Panc1 (cell line): ENCODE data around the gene CIPC. TPM values are rescaled to one million over a fixed set of nuclear protein-coding genes. Genes with fewer than 3 reads are reported as not detected.

Experiments used
- ATAC-seq: fragments of 200-7000 bp; cut with Tn5 transposase; 2 replicates; pipeline ENCODE4 v1.9.1; 2020; ENCODE audit warnings: mild to moderate bottlenecking, moderate library complexity
- BruUV-seq: library from RNA; stranded (reverse); fragments of 400-500 nt; replicated peaks from 2 replicates; lab custom pipeline; 2021; lab: Mats Ljungman, UMichigan
- CTCF ChIA-PET: fragments of 300-600 bp; sonication (Branson Sonifier 250); formaldehyde crosslinking; loops from one replicate; lab custom pipeline; 2022; ENCODE audit warnings: antibody characterized with exemption; lab: Charles Lee
- POLR2A ChIA-PET: fragments of 300-600 bp; sonication (Branson Sonifier 250); formaldehyde crosslinking; loops from one replicate; lab custom pipeline; 2022; ENCODE audit warnings: antibody characterized with exemption; lab: Charles Lee
- DNase-seq: peaks from one replicate; pipeline ENCODE4 v3.0.0-alpha.2; 2010; ENCODE audit warnings: low read depth, low spot score
- H3K27ac ChIP-seq: 2 replicates; pipeline ENCODE4 v1.5.1; 2011; ENCODE audit warnings: mild to moderate bottlenecking, low read length, inconsistent platforms
- H3K27me3 ChIP-seq: fragments of 200-500 bp; sonication (Bioruptor generic); 2 replicates; pipeline ENCODE4 v1.6.0; 2014; ENCODE audit warnings: low read length, inconsistent platforms; ENCODE audit not compliant: control insufficient read depth, insufficient read depth
- H3K36me3 ChIP-seq: fragments of 200-500 bp; sonication (Bioruptor generic); 2 replicates; pipeline ENCODE4 v1.5.1; 2014; ENCODE audit warnings: inconsistent platforms, mild to moderate bottlenecking, low read length, moderate library complexity; ENCODE audit not compliant: control insufficient read depth, insufficient read depth
- H3K4me1 ChIP-seq: 2 replicates; pipeline ENCODE4 v1.5.1; 2011; ENCODE audit warnings: inconsistent platforms, mild to moderate bottlenecking, low read length, moderate library complexity; ENCODE audit not compliant: control insufficient read depth, insufficient read depth
- H3K4me3 ChIP-seq, 2 experiments: 2 replicates each; pipeline ENCODE4 v1.5.1; 2011 to 2012; ENCODE audit warnings: low read depth in 2 of 2, low read length in 2 of 2, mild to moderate bottlenecking in 2 of 2, inconsistent platforms in 1 of 2, moderate library complexity in 1 of 2
- H3K9me3 ChIP-seq: fragments of 200-500 bp; sonication (Bioruptor generic); 2 replicates; pipeline ENCODE4 v1.5.1; 2014; ENCODE audit warnings: low read depth, mild to moderate bottlenecking, inconsistent platforms, low read length, moderate library complexity; ENCODE audit not compliant: control insufficient read depth, insufficient read depth
- CTCF ChIP-seq: fragments of 450-650 bp; IDR thresholded peaks from 2 replicates; pipeline ENCODE4 v1.5.1; 2017; ENCODE audit warnings: mild to moderate bottlenecking
- POLR2AphosphoS5 ChIP-seq: IDR thresholded peaks from 2 replicates; pipeline ENCODE4 v1.6.1; 2012; ENCODE audit warnings: mild to moderate bottlenecking, low read depth, low read length, moderate library complexity
- REST ChIP-seq, 2 experiments: IDR thresholded peaks; 2 replicates each; pipeline ENCODE4 v1.6.1; 2011 to 2012; ENCODE audit warnings: low read depth in 2 of 2, control low read depth in 1 of 2, low read length in 1 of 2, mild to moderate bottlenecking in 1 of 2, moderate library complexity in 1 of 2; ENCODE audit not compliant: insufficient read depth in 1 of 2
- SIN3A ChIP-seq: IDR thresholded peaks from 2 replicates; pipeline ENCODE4 v1.6.1; 2012; ENCODE audit warnings: low read depth, mild to moderate bottlenecking, low read length, moderate library complexity, borderline replicate concordance; ENCODE audit not compliant: insufficient read depth
- TCF7L2 ChIP-seq: IDR thresholded peaks from 2 replicates; pipeline ENCODE4 v1.6.1; 2011; ENCODE audit warnings: mild to moderate bottlenecking, low read depth, low read length, inconsistent platforms
- in situ Hi-C: cut with HindIII; loops from 2 replicates; pipeline ENCODE4 v1.10.0; 2016; ENCODE audit warnings: low sequenced_read_pairs, low pct_unique_long_range_greater_than_20kb
- intact Hi-C: fragments of 100-400 bp; cut with micrococcal nuclease; formaldehyde crosslinking; loops from one replicate; pipeline ENCODE4 v1.10.0; 2022; ENCODE audit not compliant: unreplicated experiment
- total RNA-seq: library from RNA; stranded (reverse); gene quantifications from one replicate; pipeline ENCODE4 v1.2.1, GENCODE V29; 2021; ENCODE audit not compliant: unreplicated experiment

Gene CIPC
- total RNA-seq, 1 experiment from 2014 or later = 20.3 TPM

- H3K4me3 ChIP-seq = no peak overlapping the region
- no peaks in the 10 kb centered on the region for H3K9me3 ChIP-seq
- no TSS peak for BruUV-seq
- ATAC-seq (no peak), DNase-seq (no peak)
- H3K36me3 ChIP-seq = peaks cover 12% of the 10 kb centered on the region
- CTCF ChIA-PET = no interaction called here
- no peak overlapping the region for H3K27ac ChIP-seq
- TF ChIP-seq TCF7L2 (no peak), CTCF (no peak), REST (IDR thresholded peaks at IDR 0.05; ENCODE audit: insufficient read depth in 1 of 2, low read depth in 2 of 2, low read length in 1 of 2) (no peak), SIN3A (no peak), POLR2AphosphoS5 (no peak)
- intact Hi-C loops (no loop called here), in situ Hi-C loops (no loop called here)
- H3K27me3 ChIP-seq = no peaks in the 10 kb centered on the region
- no peaks in the 10 kb centered on the region for H3K4me1 ChIP-seq
- POLR2A ChIA-PET = no interaction called here
These were observed 11.6 kb downstream of the CIPC start for GRCh38 chr14:77109656-77110055.

- DNase-seq (no peak), ATAC-seq (no peak)
- Histone ChIP-seq H3K4me1 (no peaks in the 10 kb centered on the region), H3K36me3 (peaks cover 13% of the 10 kb centered on the region), H3K9me3 (no peaks in the 10 kb centered on the region), H3K4me3 (no peak overlapping the region), H3K27me3 (no peaks in the 10 kb centered on the region), H3K27ac (no peak overlapping the region)
- ChIA-PET POLR2A (no interaction called here), CTCF (no interaction called here)
- in situ Hi-C loops (no loop called here), intact Hi-C loops (no loop called here)
- TF ChIP-seq SIN3A (no peak), CTCF (no peak), POLR2AphosphoS5 (no peak), TCF7L2 (no peak), REST (IDR thresholded peaks at IDR 0.05; ENCODE audit: insufficient read depth in 1 of 2, low read depth in 2 of 2, low read length in 1 of 2) (no peak)
- BruUV-seq = no TSS peak
These were observed 12.2 kb downstream of the CIPC start for GRCh38 chr14:77110286-77110685.
